HG03439 (cell line): ENCODE data around the gene MAGIX.
"Not testable (repeated sequence)": the region's sequence is repeated elsewhere in the genome, so short reads cannot be mapped to it uniquely, and the experiment has no call there.

Experiments used
- ATAC-seq: cut with Tn5 transposase; IDR thresholded peaks from one replicate; pipeline ENCODE4 v1.9.1; 2021; ENCODE audit warnings: mild to moderate bottlenecking, moderate library complexity; ENCODE audit not compliant: unreplicated experiment

The MAGIX gene

GRCh38 chrX:49162620-49163019 lies at the start of gene MAGIX:
TSS of gene MAGIX (plus strand) at chrX:49162758. CDS start at chrX:49162890, 132 bp downstream.
- no peak for ATAC-seq

GRCh38 chrX:49116076-49116475 lies 46.5 kb upstream of the MAGIX start:
- ATAC-seq: no peak

DNA sequence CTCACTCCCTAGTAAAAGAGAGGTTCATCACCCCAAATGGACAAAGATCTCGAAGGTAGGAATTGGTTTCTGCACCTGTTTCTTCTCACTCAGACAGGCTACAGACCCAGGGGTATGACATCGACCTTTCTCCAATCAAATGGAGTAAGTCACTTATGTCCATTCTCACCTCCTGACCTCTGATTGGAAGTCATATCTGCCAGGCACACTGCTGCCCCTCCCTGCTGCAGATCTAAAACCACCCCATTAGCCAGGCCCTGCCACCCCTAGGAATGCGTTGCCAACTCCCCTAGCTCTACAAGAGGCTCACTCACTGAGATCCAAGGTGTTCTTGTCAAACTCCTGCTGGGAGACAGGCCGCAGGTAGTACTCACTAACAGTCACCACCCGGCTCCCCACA lies 45.8 kb upstream of the MAGIX start:
- no peak for ATAC-seq

DNA sequence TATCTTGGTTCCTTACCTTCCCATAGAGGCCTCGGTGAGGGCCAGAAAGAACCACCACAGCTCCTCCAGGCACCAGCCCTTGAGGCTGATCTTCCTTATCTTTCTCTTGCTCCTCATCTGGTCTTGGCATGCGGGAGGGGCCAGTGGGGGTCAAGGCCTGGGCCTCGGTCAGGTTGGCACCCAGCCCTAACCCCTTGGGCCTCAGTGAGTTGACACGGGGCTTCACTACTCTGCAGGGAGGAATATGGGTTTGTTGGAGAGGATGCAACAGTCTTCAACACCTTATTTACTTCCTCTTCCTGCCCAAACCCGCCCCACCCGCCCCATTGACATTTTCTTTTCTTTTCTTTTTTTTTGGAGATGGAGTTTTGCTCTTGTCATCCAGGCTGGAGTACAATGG lies 45.0 kb upstream of the MAGIX start:
- no peak for ATAC-seq

GRCh38 chrX:49120091-49120490 lies 42.5 kb upstream of the MAGIX start:
- no peak for ATAC-seq

DNA sequence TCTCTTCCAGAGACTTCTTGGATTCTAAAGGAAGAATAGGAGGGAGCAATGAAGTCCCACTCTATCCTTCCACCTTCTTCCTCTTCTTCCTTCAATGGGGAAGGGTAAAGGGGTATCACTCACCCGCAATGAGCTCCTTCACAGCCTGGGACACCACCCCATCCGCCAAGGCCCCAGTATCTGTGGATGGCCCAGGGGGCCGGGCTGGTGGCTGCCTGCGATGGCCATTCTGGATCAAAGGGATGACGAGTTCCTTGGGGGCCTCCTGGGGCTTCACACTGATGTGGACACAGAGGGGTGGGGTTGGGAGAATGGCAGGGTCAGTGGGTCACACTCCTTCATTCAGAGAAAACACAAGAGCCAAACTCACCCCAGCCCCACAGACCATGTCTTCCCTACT lies 40.1 kb upstream of the MAGIX start:
- ATAC-seq: no peak

DNA sequence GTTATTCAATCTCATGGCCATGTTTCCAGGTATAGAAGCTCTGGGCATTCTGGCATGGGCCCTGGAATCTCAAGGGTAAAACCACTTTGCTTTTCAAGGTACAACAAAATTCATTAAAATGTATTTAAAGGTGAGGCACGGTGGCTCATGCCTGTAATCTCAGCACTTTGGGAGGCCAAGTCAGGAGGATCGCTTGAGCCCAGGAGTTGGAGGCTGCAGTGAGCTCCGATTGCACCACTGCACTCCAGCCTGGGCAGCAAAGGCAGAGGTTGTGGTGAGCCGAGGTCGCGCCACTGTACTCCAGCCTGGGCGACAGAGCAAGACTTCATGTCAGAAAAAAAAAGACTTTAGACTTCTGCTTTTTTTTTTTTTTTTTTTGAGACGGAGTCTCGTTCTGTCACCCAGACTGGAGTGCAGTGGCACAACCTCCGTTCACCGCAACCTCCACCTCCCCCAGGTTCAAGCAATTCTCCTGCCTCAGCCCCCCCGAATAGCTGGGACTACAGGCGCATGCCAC lies 34.8 kb upstream of the MAGIX start:
- ATAC-seq: not testable (repeated sequence)

DNA sequence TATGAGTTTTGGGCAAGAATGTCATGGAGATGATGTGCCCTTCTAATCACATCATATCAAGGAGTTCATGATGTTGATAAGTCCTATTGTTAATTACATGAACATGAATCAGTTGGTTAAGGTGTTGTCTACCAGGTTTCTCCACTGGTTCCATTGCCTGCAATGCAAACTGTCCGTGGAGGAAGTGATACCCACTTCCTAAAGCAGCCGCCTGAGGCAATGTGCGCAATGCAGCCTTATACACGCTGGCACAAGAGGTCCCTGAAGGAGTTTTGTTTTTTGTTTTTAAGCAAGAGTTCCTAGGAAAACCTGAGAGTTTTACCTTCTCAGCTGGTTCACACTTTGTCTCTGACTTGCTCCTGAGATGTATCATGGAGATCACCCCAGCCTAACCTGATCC lies 33.1 kb upstream of the MAGIX start:
- ATAC-seq: no peak

GRCh38 chrX:49132275-49132674 lies 30.3 kb upstream of the MAGIX start:
- not testable (repeated sequence) for ATAC-seq

DNA sequence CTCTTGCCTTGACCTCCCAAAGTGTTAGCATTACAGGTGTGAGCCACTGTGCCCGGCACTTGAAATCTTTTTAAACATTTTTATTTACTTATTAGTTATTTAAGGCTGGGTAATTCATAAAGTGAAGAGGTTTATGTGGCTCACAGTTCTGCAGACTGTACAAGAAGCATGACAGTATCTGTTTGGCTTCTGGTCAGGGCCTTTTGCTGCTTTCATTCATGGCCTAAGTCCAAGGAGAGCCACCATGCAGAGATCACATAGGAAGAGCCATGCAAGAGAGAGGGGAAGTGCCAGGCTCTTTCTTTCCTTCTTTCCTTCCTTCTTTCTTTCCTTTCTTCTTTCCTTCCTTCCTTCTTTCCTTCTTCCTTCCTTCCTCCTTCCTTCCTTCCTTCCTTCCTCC lies 28.8 kb upstream of the MAGIX start:
- no peak for ATAC-seq

DNA sequence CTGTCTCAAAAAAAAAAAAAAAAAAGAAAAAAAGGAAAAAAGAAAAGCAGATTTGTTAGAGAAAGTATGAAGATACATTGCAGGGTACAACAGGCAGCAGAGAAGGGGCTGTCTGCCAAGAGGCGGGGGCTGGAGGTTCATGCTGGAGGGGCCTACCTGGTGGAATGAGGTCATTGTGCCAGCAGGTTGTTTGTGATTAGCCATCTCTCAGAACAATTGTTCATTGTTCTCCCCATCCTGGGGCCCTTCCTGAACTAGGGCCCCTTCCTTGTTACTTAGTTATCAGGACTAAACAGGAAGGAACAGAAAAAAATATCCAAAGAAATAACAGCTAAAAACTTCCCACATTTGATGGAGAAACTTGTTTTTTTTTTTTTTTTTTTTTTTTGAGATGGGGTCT lies 25.1 kb upstream of the MAGIX start:
- ATAC-seq: no peak

DNA sequence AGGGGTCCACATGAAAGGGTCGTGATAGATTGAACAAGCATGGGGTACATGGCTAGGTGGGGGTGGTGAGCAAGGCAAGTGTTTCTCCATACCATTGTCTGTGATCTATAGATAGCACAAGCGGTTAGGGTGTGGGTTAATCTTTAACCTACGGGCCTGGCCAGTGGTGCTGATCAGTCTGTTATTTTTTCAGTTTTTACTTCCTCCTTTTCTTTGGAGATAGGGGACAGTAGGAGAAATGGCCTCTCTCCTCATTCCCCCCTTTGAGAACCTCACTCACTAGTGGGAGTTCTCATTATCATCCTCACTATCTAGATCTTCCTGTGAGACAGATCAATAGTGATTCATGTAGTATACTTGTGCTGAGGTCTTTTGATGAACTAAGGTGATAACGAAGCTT lies 22.8 kb upstream of the MAGIX start:
- ATAC-seq: no peak

DNA sequence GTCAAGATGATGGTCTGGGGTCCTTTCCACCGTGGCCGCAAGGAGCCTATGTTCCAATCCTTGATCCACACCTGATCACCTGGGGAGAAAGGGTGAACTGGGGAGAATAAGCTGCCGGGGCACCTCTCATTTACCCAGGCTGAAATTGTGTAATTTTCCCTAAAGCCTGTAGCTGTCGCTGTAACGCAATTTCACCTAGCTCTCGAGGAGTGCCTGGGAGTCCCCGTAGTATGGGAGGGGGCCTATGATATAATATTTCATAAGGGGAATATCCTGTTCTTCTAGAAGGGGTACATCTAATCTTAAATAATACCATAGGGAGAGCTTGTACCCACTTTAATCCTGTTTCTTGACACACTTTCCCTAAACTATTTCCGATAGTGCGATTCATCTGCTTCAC lies 20.3 kb upstream of the MAGIX start:
- not testable (repeated sequence) for ATAC-seq

- not testable (repeated sequence) for ATAC-seq
These were observed 19.4 kb upstream of the MAGIX start for GRCh38 chrX:49143154-49143553.

GRCh38 chrX:49147282-49147681 lies 15.3 kb upstream of the MAGIX start:
- ATAC-seq: no peak

GRCh38 chrX:49147936-49148335 lies 14.6 kb upstream of the MAGIX start:
- ATAC-seq: no peak

DNA sequence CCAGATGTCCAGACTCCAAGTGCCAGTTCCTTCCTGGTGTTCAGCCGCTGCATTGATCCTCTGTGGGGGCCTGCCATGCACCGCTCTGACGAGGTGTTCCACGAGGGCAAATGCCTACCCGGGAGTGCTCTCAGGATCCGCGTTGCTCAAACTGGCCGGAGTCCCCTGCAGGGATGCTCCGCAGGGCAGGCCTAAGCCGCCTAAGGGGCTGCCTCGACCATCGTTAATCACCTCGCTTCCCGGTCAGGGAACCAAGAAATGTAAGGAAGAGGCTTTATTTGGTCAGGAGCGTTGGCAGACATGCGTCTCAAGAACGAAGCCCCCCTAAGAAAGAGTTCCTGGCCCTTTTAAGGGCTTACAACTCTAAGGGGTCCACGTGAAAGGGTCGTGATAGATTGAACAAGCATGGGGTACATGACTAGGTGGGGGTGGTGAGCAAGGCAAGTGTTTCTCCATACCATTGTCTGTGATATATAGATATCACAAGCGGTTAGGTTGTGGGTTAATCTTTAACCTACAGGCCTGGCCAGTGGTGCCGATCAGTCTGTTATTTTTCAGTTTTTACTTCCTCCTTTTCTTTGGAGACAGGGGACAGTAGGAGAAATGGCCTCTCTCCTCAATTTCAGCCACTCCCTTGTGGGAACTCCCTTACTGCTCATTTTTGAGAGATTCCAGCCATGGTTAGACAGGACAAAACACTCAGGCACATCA lies 14.0 kb upstream of the MAGIX start:
- not testable (repeated sequence) for ATAC-seq

DNA sequence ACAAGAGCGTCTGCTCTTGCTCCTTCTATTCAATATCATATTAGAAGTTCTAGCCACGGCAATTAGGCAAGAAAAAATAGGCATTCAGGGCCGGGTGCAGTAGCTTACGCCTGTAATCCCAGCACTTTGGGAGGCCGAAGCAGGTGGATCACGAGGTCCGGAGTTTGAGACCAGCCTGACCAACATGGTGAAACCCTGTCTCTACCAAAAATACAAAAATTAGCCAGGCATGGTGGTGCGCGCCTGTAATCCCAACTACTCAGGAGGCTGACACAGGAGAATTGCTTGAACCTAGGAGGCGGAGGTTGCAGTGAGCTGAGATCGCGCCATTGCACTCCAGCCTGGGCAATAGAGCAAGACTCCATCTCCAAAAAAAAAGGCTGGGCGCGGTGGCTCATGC lies 13.3 kb upstream of the MAGIX start:
- ATAC-seq: not testable (repeated sequence)

DNA sequence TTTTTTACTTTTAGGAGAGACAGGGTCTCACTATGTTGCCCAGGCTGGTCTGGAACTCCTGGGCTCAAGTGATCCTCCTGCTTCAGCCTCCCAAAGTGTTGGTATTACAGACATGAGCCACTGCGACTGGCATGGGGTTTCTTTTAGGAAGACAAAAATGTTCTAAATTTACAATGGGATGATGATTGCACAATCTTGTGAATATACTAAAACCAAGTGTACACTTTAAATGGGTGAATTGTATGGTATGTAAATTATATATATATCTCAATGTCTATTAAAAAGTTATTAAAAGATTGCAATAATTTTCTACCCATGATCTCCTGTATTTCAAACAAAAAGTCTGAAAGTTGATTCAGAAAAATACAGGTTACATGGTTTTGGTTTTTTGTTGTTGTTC lies 9.1 kb upstream of the MAGIX start:
- no peak for ATAC-seq

- no peak for ATAC-seq
These were observed 7.2 kb upstream of the MAGIX start for GRCh38 chrX:49155243-49155899.

DNA sequence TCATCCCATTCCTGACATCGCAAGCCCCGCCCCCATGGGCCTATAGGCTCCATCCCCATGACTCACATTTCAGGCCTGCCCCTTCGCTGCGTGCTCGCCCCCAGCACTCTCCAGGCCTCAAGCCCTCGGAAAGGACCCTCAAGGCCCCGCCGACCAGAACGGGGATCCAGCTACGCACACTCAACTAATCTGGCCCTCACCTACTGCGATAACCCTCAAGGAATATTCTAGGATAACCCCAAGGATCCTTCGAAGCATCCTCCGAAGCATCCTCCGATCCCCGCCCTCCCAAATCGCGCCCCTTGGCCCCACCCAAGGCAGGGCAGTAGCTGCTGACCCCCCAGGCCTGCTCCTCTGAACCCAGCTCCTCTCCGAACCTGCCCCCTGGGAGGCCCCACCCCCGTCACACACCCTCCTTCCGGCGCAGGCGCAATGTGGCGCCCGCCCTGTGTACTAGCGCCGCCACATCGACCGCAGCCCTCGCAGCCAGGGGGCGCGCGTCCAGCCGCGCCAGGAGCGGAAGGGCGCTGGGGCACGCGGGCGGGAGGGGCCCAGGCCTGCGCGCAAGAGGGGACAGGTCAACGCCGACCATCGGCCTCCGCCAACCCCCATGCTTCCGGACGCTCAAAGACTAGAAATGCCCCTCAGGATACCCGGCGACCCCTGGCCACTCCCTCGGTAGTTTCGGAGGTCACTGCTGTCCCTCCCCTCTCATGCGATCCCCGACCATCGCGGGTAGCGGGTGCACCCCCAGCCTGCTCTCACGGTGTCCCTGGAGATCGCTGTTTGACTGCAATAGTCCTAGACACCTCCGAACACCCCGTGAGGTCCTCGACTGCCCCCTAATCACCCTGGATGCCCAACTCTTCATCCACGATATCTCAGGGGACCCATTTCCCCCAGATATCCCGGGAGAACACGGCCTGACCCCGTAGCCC lies 6.4 kb upstream of the MAGIX start:
- peak; percentile 86 for ATAC-seq
